ENCODE results near the gene METTL5.

DNA sequence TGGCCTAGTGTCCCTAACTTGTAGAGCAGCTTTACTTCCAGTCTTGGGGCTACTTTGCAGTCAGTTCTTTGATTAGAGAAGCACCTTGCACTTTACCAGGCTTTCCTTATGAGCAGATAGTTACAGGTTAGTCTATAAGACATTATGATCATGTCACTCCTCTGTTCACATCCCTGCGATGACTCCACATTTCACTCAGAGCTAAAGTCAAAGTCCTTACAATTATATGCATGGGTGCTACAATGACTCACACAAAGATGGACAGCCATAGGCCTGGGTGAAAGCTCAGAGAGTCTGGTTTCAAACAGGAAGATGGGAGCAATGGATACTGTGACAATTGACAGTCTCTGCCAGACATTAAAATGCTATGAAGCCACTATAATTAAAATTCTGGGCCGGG is 53.1 kb downstream of the METTL5 start:
- TF ChIP-seq, protein P1, sequence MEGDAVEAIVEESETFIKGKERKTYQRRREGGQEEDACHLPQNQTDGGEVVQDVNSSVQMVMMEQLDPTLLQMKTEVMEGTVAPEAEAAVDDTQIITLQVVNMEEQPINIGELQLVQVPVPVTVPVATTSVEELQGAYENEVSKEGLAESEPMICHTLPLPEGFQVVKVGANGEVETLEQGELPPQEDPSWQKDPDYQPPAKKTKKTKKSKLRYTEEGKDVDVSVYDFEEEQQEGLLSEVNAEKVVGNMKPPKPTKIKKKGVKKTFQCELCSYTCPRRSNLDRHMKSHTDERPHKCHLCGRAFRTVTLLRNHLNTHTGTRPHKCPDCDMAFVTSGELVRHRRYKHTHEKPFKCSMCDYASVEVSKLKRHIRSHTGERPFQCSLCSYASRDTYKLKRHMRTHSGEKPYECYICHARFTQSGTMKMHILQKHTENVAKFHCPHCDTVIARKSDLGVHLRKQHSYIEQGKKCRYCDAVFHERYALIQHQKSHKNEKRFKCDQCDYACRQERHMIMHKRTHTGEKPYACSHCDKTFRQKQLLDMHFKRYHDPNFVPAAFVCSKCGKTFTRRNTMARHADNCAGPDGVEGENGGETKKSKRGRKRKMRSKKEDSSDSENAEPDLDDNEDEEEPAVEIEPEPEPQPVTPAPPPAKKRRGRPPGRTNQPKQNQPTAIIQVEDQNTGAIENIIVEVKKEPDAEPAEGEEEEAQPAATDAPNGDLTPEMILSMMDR (IDR thresholded peaks at IDR 0.05), result no peak
- no peak for TF ChIP-seq POLR2A (IDR thresholded peaks at IDR 0.05)
